A673 (cell line): ENCODE results near the gene ATG2B. TPM values are rescaled to one million over a fixed set of nuclear protein-coding genes. Genes with fewer than 3 reads are reported as not detected.

Experiments
- BruUV-seq: library from RNA; stranded (reverse); fragments of 400-500 nt; replicated peaks from 2 replicates; lab custom pipeline; 2021; lab: Mats Ljungman, UMichigan
- CTCF ChIA-PET: fragments of 300-600 bp; sonication (Branson Sonifier 250); formaldehyde crosslinking; loops from one replicate; lab custom pipeline; 2022; ENCODE audit warnings: antibody characterized with exemption; lab: Charles Lee
- POLR2A ChIA-PET: fragments of 300-600 bp; sonication (Branson Sonifier 250); formaldehyde crosslinking; loops from one replicate; lab custom pipeline; 2022; ENCODE audit warnings: antibody characterized with exemption; ENCODE audit not compliant: low non-redundant PET; lab: Charles Lee
- DNase-seq: peaks from one replicate; pipeline ENCODE4 v3.0.0-alpha.2; 2015; ENCODE audit warnings: low spot score
- H3K27ac ChIP-seq: fragments of 200-600 bp; sonication (generic); 2 replicates; pipeline ENCODE4 v1.5.1; 2016; ENCODE audit warnings: mixed run types, low read depth, mild to moderate bottlenecking, mixed read lengths, antibody characterized with exemption, low read length; ENCODE audit not compliant: poor library complexity, severe bottlenecking
- H3K27me3 ChIP-seq: fragments of 200-600 bp; sonication (generic); replicated peaks from 2 replicates; pipeline ENCODE4 v1.6.1; 2017; ENCODE audit warnings: mixed run types, low read depth, mild to moderate bottlenecking, mixed read lengths, antibody characterized with exemption, low read length; ENCODE audit not compliant: insufficient read depth, poor library complexity
- H3K36me3 ChIP-seq: fragments of 200-600 bp; sonication (generic); 2 replicates; pipeline ENCODE4 v1.6.1; 2016; ENCODE audit warnings: mixed run types, mild to moderate bottlenecking, mixed read lengths, antibody characterized with exemption, low read length; ENCODE audit not compliant: insufficient read depth, poor library complexity, severe bottlenecking
- H3K4me1 ChIP-seq: fragments of 200-600 bp; sonication (generic); 2 replicates; pipeline ENCODE4 v1.6.1; 2017; ENCODE audit warnings: mixed run types, mild to moderate bottlenecking, mixed read lengths, antibody characterized with exemption, low read length; ENCODE audit not compliant: insufficient read depth, poor library complexity, severe bottlenecking
- H3K4me3 ChIP-seq: fragments of 200-600 bp; sonication (generic); 2 replicates; pipeline ENCODE4 v1.5.1; 2016; ENCODE audit warnings: low read depth, mixed run types, mild to moderate bottlenecking, mixed read lengths, low read length; ENCODE audit not compliant: poor library complexity, severe bottlenecking
- H3K9me3 ChIP-seq: fragments of 200-600 bp; sonication (generic); 2 replicates; pipeline ENCODE4 v1.6.1; 2016; ENCODE audit warnings: mixed run types, low read depth, mild to moderate bottlenecking, mixed read lengths, antibody characterized with exemption, low read length; ENCODE audit not compliant: poor library complexity, severe bottlenecking
- EZH2 ChIP-seq: fragments of 200-600 bp; sonication (generic); IDR thresholded peaks from 2 replicates; pipeline ENCODE4 v1.6.1; 2017; ENCODE audit warnings: borderline replicate concordance, low read depth, mild to moderate bottlenecking, mixed read lengths, antibody characterized with exemption, low read length; ENCODE audit not compliant: poor library complexity, severe bottlenecking
- intact Hi-C: fragments of 100-400 bp; cut with micrococcal nuclease; formaldehyde crosslinking; loops from one replicate; pipeline ENCODE4 v1.10.0; 2022; ENCODE audit not compliant: unreplicated experiment
- total RNA-seq: library from RNA; stranded (reverse); gene quantifications from 2 replicates; pipeline ENCODE4 v1.2.3, GENCODE V29; 2021
- TF ChIP-seq, protein P1 (sequence below): fragments of 300-800, 200-600 bp; sonication (generic); conservative IDR thresholded peaks from 2 replicates; pipeline ENCODE4 v1.5.1; 2017; ENCODE audit warnings: low read depth, mild to moderate bottlenecking, antibody characterized with exemption, low read length, moderate library complexity, mixed read lengths

Gene ATG2B
- total RNA-seq, 1 experiment from 2014 or later, result 22.7 TPM

DNA sequence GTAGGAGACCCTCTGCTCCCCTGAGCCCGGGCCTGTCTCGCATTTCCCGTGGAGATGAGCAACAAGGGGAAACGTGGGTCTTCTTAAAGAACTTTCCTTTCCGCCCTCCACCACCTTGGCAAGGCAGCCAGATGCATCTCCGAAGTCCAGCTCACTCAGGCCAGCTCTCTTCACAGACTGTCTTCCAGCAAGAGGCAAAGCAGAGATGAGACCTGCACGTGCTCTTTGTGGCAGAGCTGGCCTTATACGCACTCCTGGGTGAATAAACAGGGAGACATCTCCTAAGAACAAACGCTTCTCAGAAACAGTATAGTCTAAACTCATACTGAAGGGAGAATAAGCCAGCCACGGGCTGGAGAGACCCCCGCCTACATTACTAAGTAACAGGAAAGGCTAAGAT is 108.5 kb downstream of the ATG2B start:
- ChIA-PET CTCF (no interaction called here), POLR2A (no interaction called here)
- Histone ChIP-seq H3K4me1 (no peaks in the 10 kb centered on the region), H3K27me3 (peaks cover 8% of the 10 kb centered on the region), H3K9me3 (no peaks in the 10 kb centered on the region), H3K27ac (no peak overlapping the region), H3K36me3 (no peaks in the 10 kb centered on the region), H3K4me3 (no peak overlapping the region)
- no peak for DNase-seq
- BruUV-seq, result no TSS peak
- intact Hi-C loops, result no loop called here
- no peak for TF ChIP-seq EZH2
- TF ChIP-seq, protein P1, sequence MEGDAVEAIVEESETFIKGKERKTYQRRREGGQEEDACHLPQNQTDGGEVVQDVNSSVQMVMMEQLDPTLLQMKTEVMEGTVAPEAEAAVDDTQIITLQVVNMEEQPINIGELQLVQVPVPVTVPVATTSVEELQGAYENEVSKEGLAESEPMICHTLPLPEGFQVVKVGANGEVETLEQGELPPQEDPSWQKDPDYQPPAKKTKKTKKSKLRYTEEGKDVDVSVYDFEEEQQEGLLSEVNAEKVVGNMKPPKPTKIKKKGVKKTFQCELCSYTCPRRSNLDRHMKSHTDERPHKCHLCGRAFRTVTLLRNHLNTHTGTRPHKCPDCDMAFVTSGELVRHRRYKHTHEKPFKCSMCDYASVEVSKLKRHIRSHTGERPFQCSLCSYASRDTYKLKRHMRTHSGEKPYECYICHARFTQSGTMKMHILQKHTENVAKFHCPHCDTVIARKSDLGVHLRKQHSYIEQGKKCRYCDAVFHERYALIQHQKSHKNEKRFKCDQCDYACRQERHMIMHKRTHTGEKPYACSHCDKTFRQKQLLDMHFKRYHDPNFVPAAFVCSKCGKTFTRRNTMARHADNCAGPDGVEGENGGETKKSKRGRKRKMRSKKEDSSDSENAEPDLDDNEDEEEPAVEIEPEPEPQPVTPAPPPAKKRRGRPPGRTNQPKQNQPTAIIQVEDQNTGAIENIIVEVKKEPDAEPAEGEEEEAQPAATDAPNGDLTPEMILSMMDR, result no peak

DNA sequence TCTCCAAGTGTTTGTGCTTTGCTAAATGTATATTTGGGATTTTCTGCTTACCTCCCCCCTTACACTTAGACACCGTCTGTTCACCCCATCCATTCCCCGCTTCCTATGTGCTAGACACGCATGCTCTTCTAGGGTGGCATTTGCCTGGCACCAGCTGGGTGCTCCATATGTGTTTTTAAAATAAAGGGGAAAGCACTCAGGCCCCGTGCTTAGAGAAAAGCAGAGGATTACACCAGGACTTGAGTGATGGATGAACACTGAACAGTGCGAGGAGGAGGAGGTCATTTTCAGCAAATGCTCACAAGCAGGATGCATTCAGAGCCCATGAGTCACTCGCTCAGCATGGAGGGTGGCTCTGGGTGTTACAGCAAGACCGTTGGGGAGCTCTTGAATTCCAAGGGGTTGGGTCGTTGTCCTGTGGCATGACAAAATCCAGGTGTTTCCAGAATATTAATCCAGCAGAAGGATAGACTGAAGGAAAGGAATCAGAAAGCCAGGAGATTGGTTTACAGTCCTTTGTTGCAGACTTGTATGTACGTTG is 110.1 kb downstream of the ATG2B start:
- intact Hi-C loops, result no loop called here
- peak; percentile 53 for DNase-seq
- no peaks in the 10 kb centered on the region for H3K36me3 ChIP-seq
- CTCF ChIA-PET, result no interaction called here
- BruUV-seq, result no TSS peak
- H3K4me3 ChIP-seq, result no peak overlapping the region
- H3K9me3 ChIP-seq, result no peaks in the 10 kb centered on the region
- TF ChIP-seq, protein P1, result no peak
- H3K4me1 ChIP-seq, result no peaks in the 10 kb centered on the region
- POLR2A ChIA-PET, result no interaction called here
- peaks cover 8% of the 10 kb centered on the region for H3K27me3 ChIP-seq
- no peak overlapping the region for H3K27ac ChIP-seq

DNA sequence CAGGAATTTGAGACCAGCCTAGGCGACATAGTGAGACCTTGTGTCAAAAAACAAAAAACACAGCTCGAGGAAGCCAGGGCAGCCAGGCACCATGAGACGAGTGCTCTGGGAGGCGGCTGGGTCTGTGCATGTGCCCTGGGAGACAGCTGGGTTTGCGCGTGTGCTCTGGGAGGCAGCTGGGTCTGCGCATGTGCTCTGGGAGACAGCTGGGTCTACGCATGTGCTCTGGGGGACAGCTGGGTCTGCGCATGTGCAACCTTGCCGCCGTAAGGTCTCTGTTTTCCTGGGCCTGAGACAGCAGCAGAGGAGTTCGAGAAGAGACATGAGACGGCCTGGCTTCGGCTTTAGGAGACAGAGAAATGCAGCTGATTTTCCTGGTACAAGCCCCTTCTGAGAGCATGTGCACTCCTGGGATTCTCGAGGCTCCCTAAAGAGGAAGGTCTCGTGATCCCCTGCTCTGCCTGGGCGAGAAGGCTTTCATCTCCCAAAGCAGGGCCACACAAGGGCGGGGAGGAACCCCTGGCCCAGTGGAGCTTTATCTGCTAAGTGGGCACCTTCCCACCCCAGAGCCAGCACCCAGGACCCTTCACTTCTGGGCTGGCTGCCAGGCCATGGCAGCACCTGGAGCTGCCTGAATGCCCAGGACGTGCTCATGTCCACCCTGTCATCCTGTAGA is 110.7 kb downstream of the ATG2B start:
- Histone ChIP-seq H3K4me1 (no peaks in the 10 kb centered on the region), H3K4me3 (no peak overlapping the region), H3K9me3 (no peaks in the 10 kb centered on the region), H3K27ac (no peak overlapping the region), H3K36me3 (no peaks in the 10 kb centered on the region), H3K27me3 (peaks cover 8% of the 10 kb centered on the region)
- intact Hi-C loops, result no loop called here
- no peak for DNase-seq
- POLR2A ChIA-PET, result no interaction called here
- CTCF ChIA-PET, result no interaction called here
- BruUV-seq, result no TSS peak
- TF ChIP-seq, protein P1, result no peak
- TF ChIP-seq EZH2, result no peak
